Fibroblast of villous mesenchyme (primary cell): ENCODE data around the gene PLPPR3. TPM values are rescaled to one million over a fixed set of nuclear protein-coding genes. Genes with fewer than 3 reads are reported as not detected.

Experiments
- DNase-seq: peaks from one replicate; pipeline ENCODE4 v3.0.0-alpha.2; 2010; ENCODE audit warnings: low read depth
- H3K4me3 ChIP-seq: 2 replicates; pipeline ENCODE4 v1.5.1; 2011; ENCODE audit warnings: low read depth, mild to moderate bottlenecking, low read length
- total RNA-seq: library from RNA; depleted of rRNA; stranded (reverse); fragments of >200 nt; gene quantifications from 2 replicates; pipeline ENCODE4 v1.2.3, GENCODE V29; 2012
- TF ChIP-seq, protein P1 (sequence below): IDR thresholded peaks from 2 replicates; pipeline ENCODE4 v1.5.1; 2012; ENCODE audit warnings: low read depth, mild to moderate bottlenecking, low read length; ENCODE audit not compliant: insufficient read depth

Gene PLPPR3, protein sequence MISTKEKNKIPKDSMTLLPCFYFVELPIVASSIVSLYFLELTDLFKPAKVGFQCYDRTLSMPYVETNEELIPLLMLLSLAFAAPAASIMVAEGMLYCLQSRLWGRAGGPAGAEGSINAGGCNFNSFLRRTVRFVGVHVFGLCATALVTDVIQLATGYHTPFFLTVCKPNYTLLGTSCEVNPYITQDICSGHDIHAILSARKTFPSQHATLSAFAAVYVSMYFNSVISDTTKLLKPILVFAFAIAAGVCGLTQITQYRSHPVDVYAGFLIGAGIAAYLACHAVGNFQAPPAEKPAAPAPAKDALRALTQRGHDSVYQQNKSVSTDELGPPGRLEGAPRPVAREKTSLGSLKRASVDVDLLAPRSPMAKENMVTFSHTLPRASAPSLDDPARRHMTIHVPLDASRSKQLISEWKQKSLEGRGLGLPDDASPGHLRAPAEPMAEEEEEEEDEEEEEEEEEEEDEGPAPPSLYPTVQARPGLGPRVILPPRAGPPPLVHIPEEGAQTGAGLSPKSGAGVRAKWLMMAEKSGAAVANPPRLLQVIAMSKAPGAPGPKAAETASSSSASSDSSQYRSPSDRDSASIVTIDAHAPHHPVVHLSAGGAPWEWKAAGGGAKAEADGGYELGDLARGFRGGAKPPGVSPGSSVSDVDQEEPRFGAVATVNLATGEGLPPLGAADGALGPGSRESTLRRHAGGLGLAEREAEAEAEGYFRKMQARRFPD
- total RNA-seq: under 0.01 and 0.86 TPM in 2 replicates

DNA sequence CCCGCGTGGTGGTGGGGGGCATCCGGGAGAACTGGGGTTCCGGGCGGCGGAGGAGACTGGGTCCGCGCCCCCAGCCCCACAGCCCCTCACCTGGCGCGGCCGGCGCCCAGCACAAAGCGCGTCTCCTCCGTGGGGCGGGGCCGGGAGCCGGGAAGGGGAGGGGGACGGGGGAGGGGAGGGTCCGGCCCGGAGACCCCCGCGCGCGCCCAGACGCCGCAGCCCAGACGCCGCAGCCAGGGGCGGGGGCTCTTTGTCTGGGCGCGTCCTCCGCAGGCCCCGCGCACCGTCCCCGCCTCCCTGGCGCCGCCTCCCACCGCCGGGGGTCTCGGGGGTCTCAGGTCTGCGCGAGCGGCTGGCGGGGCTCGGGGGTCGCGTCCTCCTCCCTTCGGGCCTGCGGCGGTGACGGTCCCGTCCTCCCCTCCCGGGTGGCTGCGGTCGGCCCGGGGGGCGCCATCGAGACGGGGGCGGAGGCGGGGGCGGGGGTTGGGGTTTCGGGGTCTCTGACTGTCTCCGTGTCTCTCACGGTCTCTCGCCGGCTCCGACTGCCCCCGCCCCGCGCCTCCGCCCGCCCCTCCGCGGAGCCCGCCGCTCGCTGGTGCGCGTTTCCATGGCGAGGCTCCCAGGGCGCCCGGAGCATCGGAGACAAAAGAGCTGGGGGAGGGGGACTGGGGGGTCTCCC, at the start of gene PLPPR3:
TSS of gene PLPPR3 (minus strand) at position 131 of the 679 bp plus-strand sequence. CDS start 396 bp downstream, outside the sequence.
- H3K4me3 ChIP-seq: peak within 1 kb of the TSS; percentile 51
- DNase-seq: no peak
- TF ChIP-seq, protein P1, sequence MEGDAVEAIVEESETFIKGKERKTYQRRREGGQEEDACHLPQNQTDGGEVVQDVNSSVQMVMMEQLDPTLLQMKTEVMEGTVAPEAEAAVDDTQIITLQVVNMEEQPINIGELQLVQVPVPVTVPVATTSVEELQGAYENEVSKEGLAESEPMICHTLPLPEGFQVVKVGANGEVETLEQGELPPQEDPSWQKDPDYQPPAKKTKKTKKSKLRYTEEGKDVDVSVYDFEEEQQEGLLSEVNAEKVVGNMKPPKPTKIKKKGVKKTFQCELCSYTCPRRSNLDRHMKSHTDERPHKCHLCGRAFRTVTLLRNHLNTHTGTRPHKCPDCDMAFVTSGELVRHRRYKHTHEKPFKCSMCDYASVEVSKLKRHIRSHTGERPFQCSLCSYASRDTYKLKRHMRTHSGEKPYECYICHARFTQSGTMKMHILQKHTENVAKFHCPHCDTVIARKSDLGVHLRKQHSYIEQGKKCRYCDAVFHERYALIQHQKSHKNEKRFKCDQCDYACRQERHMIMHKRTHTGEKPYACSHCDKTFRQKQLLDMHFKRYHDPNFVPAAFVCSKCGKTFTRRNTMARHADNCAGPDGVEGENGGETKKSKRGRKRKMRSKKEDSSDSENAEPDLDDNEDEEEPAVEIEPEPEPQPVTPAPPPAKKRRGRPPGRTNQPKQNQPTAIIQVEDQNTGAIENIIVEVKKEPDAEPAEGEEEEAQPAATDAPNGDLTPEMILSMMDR: no peak

DNA sequence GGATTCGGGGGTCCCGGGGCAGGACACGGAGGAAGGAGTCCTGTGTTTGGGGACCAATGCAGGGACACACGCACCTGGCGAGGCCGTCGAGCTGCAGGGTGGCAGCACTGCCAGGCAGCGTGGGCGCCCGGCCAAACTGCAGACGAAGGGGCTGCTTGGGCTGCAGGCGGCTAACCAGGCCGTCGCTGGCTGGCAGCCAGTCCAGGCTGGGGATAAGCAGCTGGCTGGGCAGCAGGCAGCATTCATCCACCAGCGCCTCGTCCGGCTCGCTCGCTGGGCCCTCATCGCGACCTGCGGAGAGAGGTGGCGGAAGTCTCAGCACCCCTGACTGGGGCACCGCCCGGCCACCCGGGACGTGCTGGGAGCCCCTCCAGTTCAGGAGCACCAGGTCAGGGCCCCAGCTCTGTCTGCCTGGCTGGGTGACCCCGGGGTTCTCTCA, 49.2 kb upstream of the PLPPR3 start:
- peak; percentile 55 for DNase-seq
- H3K4me3 ChIP-seq: no peak overlapping the region

DNA sequence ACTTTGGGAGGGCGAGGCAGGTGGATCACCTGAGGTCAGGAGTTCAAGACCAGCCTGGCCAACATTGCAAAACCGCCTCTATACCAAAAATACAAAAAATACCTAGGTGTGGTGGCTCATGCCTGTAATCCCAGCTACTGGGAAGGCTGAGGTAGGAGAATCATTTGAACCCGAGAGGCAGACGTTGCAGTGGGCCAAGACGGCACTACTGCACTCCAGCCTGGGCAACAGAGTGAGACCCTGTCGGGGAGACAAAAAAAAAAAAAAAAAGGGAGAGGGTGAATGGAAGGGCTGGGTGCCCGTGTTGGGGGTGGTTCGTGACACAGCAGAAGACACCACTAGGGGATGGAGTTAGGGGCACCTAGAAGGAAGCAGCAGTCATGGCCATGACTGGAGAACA, 48.6 kb upstream of the PLPPR3 start:
- TF ChIP-seq, protein P1: no peak
- no peak overlapping the region for H3K4me3 ChIP-seq
- DNase-seq: no peak

More for the DNA sequence above, 49.2 kb upstream of the PLPPR3 start:
- TF ChIP-seq, protein P1: no peak

DNA sequence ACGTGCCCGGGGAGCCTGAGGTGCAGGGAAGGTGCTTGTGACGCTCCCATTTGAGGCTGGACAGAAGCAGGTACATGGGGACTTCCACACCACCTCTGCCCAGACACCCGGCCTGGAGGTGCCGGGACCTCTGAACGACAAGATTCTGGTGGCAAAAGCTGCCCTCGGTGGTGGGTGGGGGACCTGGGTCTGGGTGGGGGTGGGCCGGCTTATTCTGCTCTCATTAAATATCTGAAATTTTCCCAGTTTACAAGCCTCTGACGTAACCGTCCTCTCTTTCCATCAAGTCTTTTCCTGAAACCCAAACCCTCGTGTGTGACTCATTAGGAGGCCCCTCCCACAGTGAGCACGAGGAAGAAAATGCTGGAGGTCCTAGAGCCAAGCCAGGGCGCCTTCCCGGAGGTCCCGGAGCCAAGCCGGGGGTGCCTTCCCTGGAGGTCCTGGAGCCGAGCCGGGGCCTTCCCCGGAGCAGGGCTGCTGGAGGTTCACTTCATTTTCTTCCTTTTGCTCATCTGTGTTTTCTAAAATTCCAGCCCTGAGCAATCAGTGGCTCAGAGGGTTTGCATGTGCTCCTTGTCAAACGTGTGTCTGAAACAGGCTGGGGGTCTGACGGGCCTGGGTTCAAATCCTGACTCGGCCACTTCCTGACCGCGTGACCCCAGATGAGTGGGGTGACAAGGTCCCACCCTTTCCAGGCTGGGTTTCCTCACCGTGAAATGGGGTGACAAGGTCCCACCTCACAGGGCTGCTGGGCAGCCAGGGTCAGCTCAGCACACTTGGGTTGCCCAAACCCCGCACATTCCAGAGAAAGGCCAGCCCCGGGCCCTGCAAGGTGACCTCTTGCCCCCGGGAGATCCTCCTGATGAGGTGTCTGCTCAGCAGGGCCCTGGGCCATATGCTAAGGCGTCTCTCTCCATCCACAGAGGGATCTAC, 47.8 kb upstream of the PLPPR3 start:
- DNase-seq: peak; percentile 97
- TF ChIP-seq, protein P1: no peak

DNA sequence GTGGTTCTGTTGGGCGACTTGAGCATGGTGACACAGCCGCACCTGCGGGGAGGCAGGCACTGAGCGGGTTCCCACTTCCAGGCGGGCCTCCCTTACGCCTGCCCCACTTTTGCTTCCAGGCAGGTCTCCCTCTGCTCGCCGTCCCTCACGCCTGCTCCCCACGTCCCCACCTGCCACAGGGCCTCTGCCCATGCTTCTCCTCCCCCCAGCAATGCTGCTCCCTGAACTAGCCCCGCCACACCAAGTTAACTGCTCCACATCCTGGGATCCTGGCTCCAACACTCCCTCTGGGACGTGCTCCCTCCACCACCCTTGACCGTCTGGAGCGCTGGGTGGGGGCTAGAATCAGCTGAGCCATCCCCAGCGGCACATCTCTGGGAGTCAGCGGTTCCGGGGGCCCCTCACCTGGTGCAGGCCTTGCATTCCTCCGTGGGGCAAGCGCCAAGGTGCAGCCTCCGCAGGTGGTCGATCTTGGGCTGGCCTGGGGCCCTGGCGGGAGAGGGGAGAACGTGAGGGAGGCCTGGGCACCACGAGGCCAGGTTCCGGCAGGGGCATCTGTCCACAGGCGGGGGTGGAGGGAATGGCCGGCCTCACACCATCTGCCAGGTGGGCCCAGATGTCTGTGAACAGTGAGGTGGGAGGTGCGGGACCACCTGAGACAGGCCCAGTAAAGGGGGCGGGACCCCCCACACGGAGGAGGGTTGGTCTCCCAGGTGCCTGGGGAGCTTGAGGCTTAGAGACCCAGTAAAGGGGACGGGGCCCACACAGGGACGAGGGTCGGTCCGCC, 46.9 kb upstream of the PLPPR3 start:
- DNase-seq: no peak
- TF ChIP-seq, protein P1: no peak
- H3K4me3 ChIP-seq: no peak overlapping the region

More for the DNA sequence above, 47.8 kb upstream of the PLPPR3 start:
- H3K4me3 ChIP-seq: no peak overlapping the region
